RWPE2 (cell line): ENCODE measurements around the gene FAM222A.

Source experiments
- ATAC-seq: fragments of 200-7000 bp; cut with Tn5 transposase; 3 replicates; pipeline ENCODE4 v1.9.1; 2021; ENCODE audit warnings: low read depth
- DNase-seq: peaks from one replicate; pipeline ENCODE4 v3.0.0-alpha.2; 2020; ENCODE audit warnings: low spot score
- H3K27ac ChIP-seq: fragments of 450-650 bp; 2 replicates; pipeline ENCODE4 v1.5.1; 2017; ENCODE audit warnings: mild to moderate bottlenecking; ENCODE audit not compliant: poor library complexity, severe bottlenecking
- H3K27me3 ChIP-seq: fragments of 250-450 bp; sonication (Bioruptor Pico); 2 replicates; pipeline ENCODE4 v1.5.1; 2021; ENCODE audit warnings: mild to moderate bottlenecking, moderate library complexity; ENCODE audit not compliant: insufficient read depth, poor library complexity, severe bottlenecking
- H3K36me3 ChIP-seq: fragments of 250-450 bp; sonication (Bioruptor Pico); 2 replicates; pipeline ENCODE4 v1.5.1; 2020; ENCODE audit warnings: low read depth, mild to moderate bottlenecking, moderate library complexity
- H3K4me1 ChIP-seq: fragments of 250-450 bp; sonication (Bioruptor Pico); 2 replicates; pipeline ENCODE4 v1.5.1; 2021; ENCODE audit warnings: mild to moderate bottlenecking, moderate library complexity; ENCODE audit not compliant: insufficient read depth, poor library complexity, severe bottlenecking
- H3K4me3 ChIP-seq: fragments of 250-450 bp; sonication (Bioruptor Pico); 2 replicates; pipeline ENCODE4 v1.5.1; 2021; ENCODE audit warnings: mild to moderate bottlenecking, moderate library complexity; ENCODE audit not compliant: severe bottlenecking
- H3K9me3 ChIP-seq: fragments of 250-450 bp; sonication (Bioruptor Pico); 2 replicates; pipeline ENCODE4 v1.5.1; 2021; ENCODE audit warnings: mild to moderate bottlenecking, moderate library complexity; ENCODE audit not compliant: severe bottlenecking
- TF ChIP-seq, protein P1 (sequence below): fragments of 450-650 bp; IDR thresholded peaks from one replicate; pipeline ENCODE4 v1.5.1; 2017; ENCODE audit warnings: mild to moderate bottlenecking, moderate library complexity; ENCODE audit not compliant: poor library complexity, severe bottlenecking

FAM222A gene

DNA sequence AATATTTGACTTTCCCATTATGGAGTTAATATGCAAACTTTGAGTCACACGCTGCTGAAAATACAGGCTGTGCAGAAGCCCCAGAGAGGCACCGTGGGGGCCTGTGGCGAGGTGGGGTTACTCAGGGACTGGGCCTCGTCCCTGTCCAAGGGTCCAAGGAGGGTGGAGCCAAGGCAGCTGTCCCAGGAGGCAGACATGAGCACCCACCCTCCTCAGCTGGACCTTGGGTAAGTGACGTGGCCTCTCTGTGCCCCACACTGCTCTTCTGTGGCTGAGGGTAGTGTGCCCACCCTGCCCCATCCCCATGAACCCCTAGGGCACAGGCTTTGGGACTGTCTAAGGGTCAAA, 39.4 kb downstream of the FAM222A start:
- H3K4me1 ChIP-seq: no peaks in the 10 kb centered on the region
- H3K9me3 ChIP-seq: peaks cover 7% of the 10 kb centered on the region
- no peak for ATAC-seq
- no peaks in the 10 kb centered on the region for H3K36me3 ChIP-seq
- peak; percentile 29 for DNase-seq
- no peak overlapping the region for H3K4me3 ChIP-seq
- peaks cover 5% of the 10 kb centered on the region for H3K27me3 ChIP-seq
- no peak overlapping the region for H3K27ac ChIP-seq
- TF ChIP-seq, protein P1, sequence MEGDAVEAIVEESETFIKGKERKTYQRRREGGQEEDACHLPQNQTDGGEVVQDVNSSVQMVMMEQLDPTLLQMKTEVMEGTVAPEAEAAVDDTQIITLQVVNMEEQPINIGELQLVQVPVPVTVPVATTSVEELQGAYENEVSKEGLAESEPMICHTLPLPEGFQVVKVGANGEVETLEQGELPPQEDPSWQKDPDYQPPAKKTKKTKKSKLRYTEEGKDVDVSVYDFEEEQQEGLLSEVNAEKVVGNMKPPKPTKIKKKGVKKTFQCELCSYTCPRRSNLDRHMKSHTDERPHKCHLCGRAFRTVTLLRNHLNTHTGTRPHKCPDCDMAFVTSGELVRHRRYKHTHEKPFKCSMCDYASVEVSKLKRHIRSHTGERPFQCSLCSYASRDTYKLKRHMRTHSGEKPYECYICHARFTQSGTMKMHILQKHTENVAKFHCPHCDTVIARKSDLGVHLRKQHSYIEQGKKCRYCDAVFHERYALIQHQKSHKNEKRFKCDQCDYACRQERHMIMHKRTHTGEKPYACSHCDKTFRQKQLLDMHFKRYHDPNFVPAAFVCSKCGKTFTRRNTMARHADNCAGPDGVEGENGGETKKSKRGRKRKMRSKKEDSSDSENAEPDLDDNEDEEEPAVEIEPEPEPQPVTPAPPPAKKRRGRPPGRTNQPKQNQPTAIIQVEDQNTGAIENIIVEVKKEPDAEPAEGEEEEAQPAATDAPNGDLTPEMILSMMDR: no peak

DNA sequence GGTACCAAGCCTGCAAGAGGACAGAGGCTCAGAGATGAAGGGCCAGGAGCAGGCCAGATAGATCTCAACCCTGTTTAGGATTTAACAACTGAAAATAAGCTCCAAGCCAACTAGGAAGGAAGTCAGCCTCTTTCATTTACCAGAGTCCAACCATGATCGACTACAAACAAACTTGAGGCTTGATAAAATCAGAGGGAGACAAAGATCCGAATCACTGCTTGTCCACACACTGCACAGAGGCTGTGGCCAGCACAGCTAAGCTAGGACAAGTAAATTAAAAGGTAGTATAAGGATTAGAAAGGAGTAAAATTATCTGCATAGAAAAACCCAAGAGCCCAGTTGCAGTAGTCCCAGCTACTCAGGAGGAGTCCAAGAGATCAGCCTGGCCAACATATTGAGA, 40.3 kb downstream of the FAM222A start:
- H3K27ac ChIP-seq: no peak overlapping the region
- ATAC-seq: no peak
- no peaks in the 10 kb centered on the region for H3K36me3 ChIP-seq
- H3K4me3 ChIP-seq: no peak overlapping the region
- peaks cover 7% of the 10 kb centered on the region for H3K9me3 ChIP-seq
- DNase-seq: no peak
- TF ChIP-seq, protein P1: no peak
- no peaks in the 10 kb centered on the region for H3K4me1 ChIP-seq
- peaks cover 3% of the 10 kb centered on the region for H3K27me3 ChIP-seq

DNA sequence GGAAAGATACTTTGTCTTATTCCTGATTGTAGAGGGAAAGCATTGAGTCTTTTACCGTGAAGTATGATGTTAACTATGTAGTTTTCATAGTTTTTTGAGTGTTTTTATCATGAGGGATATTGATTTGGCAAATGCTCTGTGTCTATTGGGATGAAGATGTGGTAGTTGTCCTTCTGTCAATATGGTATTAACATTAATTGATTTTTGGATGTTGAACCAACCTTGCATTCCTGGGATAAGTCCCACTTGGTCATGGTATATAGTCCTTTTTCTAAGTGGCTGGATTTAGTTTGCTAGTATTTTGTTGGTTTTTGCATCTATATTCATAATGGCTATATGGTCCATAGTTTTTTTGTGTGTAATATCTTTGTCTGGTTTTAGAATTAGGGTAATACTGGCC, 42.8 kb downstream of the FAM222A start:
- Histone ChIP-seq H3K4me3 (no peak overlapping the region), H3K27ac (no peak overlapping the region), H3K36me3 (no peaks in the 10 kb centered on the region), H3K27me3 (no peaks in the 10 kb centered on the region), H3K9me3 (peaks cover 7% of the 10 kb centered on the region), H3K4me1 (no peaks in the 10 kb centered on the region)
- no peak for ATAC-seq
- DNase-seq: no peak
- TF ChIP-seq, protein P1: no peak

DNA sequence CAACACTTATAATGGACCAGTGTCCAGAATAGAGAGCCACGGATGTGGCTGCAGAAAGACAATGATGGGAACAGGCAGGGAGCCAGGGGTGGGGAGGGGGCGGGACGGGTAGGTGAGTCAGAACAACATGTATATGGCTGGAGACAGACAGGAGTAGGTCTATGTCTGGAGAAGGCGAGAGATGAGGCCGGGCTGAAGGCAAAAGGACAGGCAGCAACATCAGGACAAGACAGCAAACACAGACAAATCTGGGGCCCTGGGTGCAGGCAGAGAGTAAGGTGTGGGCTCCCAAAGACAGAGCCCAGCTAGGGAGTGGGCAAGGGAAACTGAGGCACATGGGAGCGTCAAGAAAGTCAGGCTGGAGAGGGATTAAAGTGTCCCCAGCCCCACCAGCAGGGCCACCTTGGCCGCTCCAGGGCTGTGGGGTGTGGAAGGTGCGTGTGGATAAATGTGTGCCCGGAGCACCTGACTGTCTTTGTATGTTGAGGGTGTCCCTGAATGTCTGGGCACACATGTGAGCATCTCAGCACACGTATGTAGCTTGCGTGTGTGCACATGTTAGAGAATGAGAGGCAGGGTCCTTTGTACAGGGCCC, 44.1 kb downstream of the FAM222A start:
- H3K4me1 ChIP-seq: no peaks in the 10 kb centered on the region
- TF ChIP-seq, protein P1: no peak
- no peaks in the 10 kb centered on the region for H3K27me3 ChIP-seq
- no peaks in the 10 kb centered on the region for H3K36me3 ChIP-seq
- H3K27ac ChIP-seq: no peak overlapping the region
- no peak overlapping the region for H3K4me3 ChIP-seq
- peak; percentile 24 for DNase-seq
- H3K9me3 ChIP-seq: peaks cover 7% of the 10 kb centered on the region
- no peak for ATAC-seq
